Measurements from ENCODE around the gene FAM168A.
A peak's percentile ranks its signal among the peaks of the same experiment; 100 is the strongest.

The FAM168A gene

DNA sequence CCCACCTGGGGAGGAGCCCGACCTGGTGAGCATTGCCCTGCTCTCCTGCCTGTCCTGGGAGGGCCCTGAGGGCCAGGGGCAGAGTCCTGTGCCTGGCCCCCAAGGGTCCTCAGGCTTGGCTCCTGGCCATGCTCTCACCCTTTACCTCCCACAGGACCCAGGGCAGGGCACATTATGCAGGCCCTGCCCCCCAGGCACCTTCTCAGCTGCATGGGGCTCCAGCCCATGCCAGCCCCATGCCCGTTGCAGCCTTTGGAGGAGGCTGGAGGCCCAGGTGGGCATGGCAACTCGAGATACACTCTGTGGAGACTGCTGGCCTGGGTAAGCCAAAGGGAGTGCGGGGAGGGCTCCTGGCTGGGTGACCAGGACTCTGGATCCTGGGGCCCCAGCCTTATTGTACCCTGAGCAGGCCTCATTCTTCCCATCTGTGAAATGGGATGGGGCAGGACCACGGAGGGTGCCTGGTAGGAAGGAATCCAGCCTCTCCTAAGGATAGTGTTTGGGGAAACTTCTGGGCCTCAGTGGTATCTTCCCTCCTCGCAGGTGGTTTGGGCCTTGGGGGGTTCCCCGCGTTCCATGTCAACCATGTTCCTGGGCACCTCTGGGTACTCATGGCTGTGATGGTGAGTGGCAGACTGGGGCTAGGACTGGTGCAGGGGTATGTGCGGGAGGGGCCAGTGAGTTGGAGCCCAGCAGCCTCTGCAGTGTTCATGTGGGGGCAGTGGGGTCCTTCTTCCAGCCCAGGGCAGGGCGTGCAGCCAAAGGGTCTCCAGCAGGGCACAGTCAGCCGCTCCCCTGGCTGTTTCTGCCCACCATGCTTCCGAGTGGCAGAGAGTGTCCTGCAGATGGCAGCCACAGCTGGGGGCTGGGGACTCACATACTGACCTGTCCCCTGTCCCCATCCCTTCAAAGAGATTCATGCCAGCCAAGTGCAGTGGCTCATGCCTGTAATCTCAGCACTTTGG, 207.0 kb downstream of the FAM168A start:
- no peak for DNase-seq (ENCODE audit: low read depth, low spot score)

GRCh38 chr11:73389916-73390315, 208.0 kb downstream of the FAM168A start:
- DNase-seq (ENCODE audit: low read depth, low spot score) = no peak

DNA sequence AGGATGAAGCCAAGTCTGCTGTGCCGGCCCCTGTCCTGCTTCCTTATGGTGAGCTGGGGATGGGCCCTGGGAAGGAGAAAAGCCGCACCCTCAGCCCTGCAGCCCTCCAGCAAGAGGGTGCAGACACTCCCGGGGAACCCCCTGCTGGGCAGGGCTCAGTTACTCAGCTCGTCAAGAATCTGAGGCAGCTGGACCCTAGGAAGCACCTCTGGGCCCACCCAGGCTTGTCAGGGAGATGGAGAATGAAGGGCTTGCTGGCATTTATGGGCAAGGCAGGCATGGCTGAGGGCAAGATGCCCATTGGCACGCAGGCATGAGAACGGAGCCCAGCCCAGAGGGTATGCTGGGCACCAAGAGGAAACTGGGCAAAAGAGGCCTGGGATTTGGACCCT, 208.8 kb downstream of the FAM168A start:
- no peak for DNase-seq (ENCODE audit: low read depth, low spot score)

DNA sequence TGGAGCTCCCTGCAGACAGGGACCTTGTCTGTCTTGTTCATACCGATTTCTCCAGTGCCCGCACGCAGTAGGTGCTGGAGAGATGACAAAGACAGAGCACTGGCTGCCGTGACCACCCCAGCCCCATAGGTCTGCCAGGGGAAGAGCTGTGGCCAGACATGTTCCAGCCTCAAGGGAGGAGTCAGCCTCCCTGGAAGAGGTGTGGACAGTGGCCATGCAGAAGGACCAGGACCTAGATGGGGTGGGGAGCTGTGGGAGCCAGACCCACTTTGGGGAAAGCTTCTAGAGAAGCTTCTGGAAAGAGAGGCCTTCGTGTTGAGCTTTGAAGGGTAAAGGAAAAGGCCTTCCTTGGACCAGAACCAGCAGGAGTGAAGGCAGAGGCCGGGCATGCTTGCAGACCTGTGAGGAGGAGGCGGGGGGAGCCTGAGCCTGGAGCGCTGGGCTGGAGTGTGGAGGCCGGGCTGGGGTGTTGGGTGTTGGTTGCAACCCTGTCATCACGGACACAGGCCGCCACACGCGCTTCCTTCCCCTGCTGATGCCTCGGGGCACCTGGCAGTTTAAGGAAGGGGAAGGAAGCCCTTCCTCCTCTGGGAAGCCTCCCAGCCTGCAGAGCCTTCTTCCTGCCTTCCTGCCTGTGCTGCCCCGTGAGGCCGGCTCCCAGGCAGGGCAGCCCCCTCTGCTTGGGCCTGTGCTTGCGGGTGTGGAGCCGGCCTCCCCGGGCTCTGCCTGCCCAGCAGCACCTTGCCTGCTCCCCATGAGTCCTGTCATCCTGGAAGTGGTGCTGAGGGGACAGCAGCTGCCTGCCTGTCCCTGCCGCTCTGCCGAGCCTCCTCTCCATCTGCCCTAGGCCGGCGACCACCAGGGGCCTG, 209.4 kb downstream of the FAM168A start:
- peak; percentile 58 for DNase-seq (ENCODE audit: low read depth, low spot score)

- peak; percentile 44 for DNase-seq (ENCODE audit: low read depth, low spot score)
Measured at GRCh38 chr11:73387594-73388264, 210.2 kb downstream of the FAM168A start.

DNA sequence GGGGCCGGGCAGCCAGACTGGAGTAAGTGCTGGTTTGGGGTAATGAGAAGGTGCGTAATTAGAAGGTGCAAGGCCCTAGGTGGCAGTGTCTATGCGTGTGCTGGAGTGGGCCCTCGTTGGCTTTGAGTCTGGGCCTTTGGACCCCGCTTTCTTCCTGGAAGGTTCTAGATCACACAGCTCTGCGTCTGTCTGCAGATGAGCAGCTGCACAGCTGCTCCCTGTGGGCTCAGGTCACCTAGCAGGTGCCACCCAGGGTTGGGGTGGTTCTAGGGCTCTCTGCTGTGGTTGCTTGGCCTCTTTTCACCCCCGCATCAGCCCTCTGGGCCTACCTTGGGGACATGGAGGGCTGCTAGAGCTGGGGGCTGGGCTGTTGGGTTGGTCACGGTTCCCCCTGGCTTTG, 211.4 kb downstream of the FAM168A start:
- no peak for DNase-seq (ENCODE audit: low read depth, low spot score)

GRCh38 chr11:73386016-73386415, 211.9 kb downstream of the FAM168A start:
- no peak for DNase-seq (ENCODE audit: low read depth, low spot score)

DNA sequence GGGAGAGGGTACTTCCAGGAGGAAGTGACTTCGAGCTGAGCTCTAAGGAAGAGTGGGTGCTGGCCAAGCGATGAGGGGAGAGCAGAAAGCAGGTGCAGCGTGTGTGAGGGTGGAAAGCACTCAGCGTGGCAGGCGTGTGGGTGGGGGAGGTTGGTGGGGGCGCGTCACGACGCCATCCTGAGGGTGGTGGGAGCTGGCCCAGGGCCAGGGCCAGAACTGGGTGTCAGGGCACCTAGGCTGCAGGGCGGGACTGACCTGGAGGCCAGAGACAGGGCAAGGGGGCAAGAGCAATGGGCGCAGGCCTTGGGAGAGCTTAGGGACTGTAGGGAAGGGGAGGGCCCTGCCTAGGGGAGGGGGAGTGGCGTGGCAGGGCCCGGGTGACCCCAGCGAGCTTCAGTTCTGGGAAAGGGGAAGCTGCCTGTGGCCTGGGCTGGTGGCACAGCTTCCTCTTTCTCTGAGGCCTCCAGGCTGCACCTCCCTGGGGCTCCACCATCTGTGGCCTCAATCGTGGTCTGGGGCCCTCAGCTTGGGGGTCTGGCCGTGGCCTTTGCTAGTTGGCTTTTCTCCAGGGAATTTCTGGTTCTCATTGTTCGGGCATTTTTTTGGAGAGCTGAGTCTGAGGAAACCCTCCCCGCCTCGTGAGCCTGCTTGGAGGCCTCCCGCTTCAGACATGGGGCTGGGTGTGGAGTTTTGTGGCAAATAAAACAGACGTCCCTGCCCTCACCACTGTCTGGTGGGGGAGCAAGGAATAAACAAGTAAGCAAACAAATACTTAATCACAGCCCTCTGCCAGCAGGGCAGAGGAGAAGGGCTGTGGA, 212.8 kb downstream of the FAM168A start:
- DNase-seq (ENCODE audit: low read depth, low spot score) = no peak

DNA sequence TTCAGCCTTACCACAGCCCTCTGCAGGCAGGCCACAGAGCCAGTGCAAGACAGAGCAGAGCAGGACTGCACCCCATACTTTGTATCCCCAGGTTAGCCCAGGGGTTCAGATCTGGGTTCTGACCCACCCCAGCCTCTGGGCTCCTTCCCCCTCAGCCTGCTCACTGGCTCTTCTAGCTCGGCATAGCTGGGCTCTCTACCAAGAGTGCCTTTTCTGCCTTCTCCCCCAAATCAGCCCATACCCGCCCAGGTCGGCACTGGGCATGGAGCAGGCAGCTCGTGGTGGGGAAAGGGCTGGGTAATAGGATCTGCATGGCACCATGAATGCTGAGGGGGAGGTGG, 213.4 kb downstream of the FAM168A start:
- DNase-seq (ENCODE audit: low read depth, low spot score) = no peak

DNA sequence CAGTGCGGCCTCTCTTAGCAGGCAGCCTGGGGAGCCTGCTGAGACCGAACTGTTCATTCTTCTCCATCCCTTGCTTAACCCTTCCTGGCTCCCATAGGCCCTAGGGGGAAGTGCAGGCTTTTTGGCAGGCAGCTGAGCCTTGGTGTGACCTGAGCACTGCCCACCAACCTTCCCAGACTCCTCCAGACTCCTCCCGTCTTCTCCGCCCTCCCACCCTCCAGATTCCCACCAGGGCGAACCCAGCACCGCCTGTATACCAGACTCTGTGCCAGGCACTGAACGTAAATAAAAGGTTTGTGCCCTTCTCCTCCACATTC, 213.8 kb downstream of the FAM168A start:
- DNase-seq (ENCODE audit: low read depth, low spot score) = no peak

DNA sequence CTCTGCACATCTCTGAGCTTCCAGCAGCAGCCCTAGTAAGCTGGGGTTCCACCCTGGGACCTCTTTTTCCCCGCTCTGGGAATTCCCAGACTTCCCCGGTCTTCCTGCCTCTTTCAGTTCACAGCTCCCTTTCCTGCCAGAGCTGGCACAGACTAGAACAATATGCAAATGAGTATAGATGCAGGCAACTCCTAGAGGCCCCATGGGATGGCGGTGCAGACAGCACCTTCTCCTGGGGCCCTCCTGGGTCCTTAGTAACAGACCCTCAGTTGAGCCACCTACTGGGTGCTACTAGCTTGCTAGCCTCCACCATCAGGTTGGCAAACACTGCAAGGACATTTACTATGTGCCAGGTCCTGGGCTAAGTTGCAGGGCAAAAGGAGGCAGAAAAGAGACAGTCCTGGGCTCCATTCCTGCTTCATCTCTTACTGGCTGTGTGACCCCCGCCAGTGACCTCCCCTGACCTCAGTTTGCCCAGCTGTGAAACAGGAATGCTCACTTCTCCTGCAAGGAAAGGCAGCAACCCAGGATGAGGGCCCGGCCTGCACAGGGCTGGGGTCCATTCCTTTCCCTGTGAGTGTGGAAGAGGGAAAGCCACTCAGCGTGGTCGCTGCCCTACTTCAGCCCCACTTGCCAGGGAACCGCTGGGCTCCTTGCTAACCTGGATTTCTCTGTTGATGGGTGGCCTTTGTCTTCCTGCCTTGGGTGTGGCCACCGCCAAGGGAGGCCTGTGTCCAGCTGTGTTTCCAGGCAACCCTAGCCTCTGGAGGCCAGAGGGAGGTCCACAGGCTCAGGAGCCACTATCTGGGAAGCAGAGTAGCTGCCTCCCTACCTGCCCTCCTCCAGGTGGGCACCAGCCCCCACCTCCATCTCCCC, 214.4 kb downstream of the FAM168A start:
- no peak for DNase-seq (ENCODE audit: low read depth, low spot score)

GRCh38 chr11:73382747-73383146, 215.2 kb downstream of the FAM168A start:
- DNase-seq (ENCODE audit: low read depth, low spot score) = no peak

DNA sequence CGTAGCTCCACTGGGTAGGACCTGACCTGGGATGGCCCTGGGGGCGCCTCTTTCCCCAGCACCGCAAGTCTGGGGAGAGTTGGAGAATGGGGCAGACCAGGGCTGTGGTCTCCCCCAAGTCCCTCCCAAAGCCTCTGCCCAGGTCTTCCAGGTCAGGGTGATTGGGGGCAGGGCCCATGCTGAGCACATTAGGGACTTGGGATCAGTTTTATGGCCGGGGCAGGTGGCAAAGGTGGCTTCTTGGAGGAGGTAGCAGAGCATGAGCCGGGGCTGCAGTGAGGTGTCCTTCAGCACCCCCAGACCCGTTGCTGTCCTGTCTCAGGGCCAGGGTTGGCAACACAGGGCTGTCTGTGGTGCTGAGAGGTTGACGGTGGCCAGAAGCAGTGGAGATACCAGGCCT, 215.7 kb downstream of the FAM168A start:
- DNase-seq (ENCODE audit: low read depth, low spot score) = no peak

- no peak for DNase-seq (ENCODE audit: low read depth, low spot score)
Measured at GRCh38 chr11:73381589-73381988, 216.3 kb downstream of the FAM168A start.

DNA sequence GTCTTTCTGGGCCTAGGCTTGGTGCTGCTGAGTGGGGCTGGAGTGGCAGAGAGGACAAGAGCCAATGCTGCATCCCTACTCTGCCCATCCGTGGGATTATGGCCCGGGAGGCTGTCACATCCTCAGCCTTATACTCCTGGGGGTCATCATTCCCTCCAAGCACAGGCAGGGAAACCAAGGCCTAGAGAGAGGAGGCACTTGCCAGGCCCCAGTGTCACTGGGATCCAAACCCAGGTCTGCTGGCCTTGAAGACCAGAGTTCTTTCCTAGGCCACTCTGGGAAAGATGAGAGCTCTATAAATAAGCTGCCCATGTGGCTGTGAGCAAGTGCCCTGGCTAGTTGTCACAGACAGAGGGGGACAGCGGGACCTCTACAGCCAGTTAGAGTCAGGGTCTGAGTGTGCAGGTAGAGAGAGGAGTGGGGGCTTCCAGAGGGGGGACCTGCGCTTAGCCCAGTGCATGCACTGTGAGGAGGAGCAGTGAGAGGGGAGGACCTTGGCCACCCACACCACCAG, 217.0 kb downstream of the FAM168A start:
- no peak for DNase-seq (ENCODE audit: low read depth, low spot score)

- DNase-seq (ENCODE audit: low read depth, low spot score) = no peak
Measured at GRCh38 chr11:73380331-73380730, 217.6 kb downstream of the FAM168A start.

DNA sequence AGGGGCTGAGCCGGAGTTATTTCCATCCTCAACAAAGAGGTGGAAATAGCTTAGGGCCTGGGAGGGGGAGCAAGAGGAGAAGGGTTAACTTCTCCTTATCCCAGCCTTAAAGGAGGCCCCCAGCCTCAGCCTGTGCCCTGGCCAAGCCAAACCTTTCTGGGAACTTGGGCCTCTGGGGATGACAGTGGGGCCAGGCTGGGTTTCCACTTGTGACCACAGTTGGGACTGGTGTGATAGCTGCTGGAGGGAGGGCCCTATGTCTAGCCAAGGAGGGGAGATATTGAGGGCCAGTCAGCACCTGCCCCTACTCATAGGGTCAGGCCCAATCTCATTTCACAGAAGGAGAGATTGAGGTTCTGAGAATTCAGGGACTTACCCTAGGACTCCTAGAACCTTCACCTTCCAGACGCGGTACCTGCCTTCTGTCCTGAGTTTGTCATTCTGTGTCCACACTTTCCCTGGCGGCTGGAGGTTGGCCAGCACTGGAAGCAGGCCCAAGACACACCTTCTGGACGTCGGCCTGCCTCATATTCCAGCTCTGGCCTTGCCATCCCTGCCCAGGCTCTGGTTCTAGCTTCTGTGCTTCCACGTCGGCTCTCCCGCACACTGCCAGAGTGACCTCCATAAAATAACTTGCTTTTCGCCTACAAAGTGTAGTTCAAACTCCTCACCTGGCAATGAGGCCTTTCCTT, 218.6 kb downstream of the FAM168A start:
- no peak for DNase-seq (ENCODE audit: low read depth, low spot score)

GRCh38 chr11:73376803-73377629, 220.9 kb downstream of the FAM168A start:
- DNase-seq (ENCODE audit: low read depth, low spot score) = peak; percentile 58

Measured in ELF-1 (cell line).